ENCODE results near the gene NCOA7. TPM values are rescaled to one million over a fixed set of nuclear protein-coding genes. Genes with fewer than 3 reads are reported as not detected.

NCOA7 gene
- total RNA-seq, 1 experiment from 2014 or later: 37.3 TPM

GRCh38 chr6:125899726-125900182 lies 109.0 kb downstream of the NCOA7 start:
- ATAC-seq: no peak
- no peaks in the 10 kb centered on the region for H3K27me3 ChIP-seq (ENCODE audit: control insufficient read depth, insufficient read depth, low read length)
- no peak for TF ChIP-seq CTCF (IDR thresholded peaks at IDR 0.05)
- no peaks in the 10 kb centered on the region for H3K9me3 ChIP-seq (ENCODE audit: control insufficient read depth, insufficient read depth, low read depth, low read length)
- H3K36me3 ChIP-seq (ENCODE audit: control insufficient read depth, insufficient read depth, low read length): no peaks in the 10 kb centered on the region
- no TSS peak for BruUV-seq (replicated peaks)
- ChIA-PET CTCF (no interaction called here), POLR2A (no interaction called here)
- no peaks in the 10 kb centered on the region for H3K4me1 ChIP-seq (ENCODE audit: control insufficient read depth, insufficient read depth, low read length)
- intact Hi-C loops (cut with micrococcal nuclease; ENCODE audit: unreplicated experiment) (no loop called here), in situ Hi-C loops (cut with HindIII; ENCODE audit: low pct_unique_long_range_greater_than_20kb, low sequenced_read_pairs) (no loop called here)
- no peak overlapping the region for H3K27ac ChIP-seq (ENCODE audit: low read length)
- no peak overlapping the region for H3K4me3 ChIP-seq (ENCODE audit: low read depth in 2 of 2, low read length in 2 of 2)
- no peak for DNase-seq (ENCODE audit: low read depth, low spot score)

GRCh38 chr6:125904871-125905270 lies 114.1 kb downstream of the NCOA7 start:
- ATAC-seq: no peak
- no peak for TF ChIP-seq TCF7L2 (IDR thresholded peaks at IDR 0.05; ENCODE audit: low read depth, low read length)
- TF ChIP-seq POLR2AphosphoS5 (IDR thresholded peaks at IDR 0.05; ENCODE audit: low read depth, low read length): no peak
- TF ChIP-seq REST (IDR thresholded peaks at IDR 0.05; ENCODE audit: insufficient read depth in 1 of 2, low read depth in 2 of 2, low read length in 1 of 2): no peak
- no peak for DNase-seq (ENCODE audit: low read depth, low spot score)
- Histone ChIP-seq H3K4me1 (ENCODE audit: control insufficient read depth, insufficient read depth, low read length) (no peaks in the 10 kb centered on the region), H3K9me3 (ENCODE audit: control insufficient read depth, insufficient read depth, low read depth, low read length) (no peaks in the 10 kb centered on the region), H3K27ac (ENCODE audit: low read length) (no peak overlapping the region), H3K36me3 (ENCODE audit: control insufficient read depth, insufficient read depth, low read length) (no peaks in the 10 kb centered on the region), H3K27me3 (ENCODE audit: control insufficient read depth, insufficient read depth, low read length) (no peaks in the 10 kb centered on the region), H3K4me3 (ENCODE audit: low read depth in 2 of 2, low read length in 2 of 2) (no peak overlapping the region)
- intact Hi-C loops (cut with micrococcal nuclease; ENCODE audit: unreplicated experiment) (no loop called here), in situ Hi-C loops (cut with HindIII; ENCODE audit: low pct_unique_long_range_greater_than_20kb, low sequenced_read_pairs) (no loop called here)
- no TSS peak for BruUV-seq (replicated peaks)
- CTCF ChIA-PET: no interaction called here
- POLR2A ChIA-PET: interaction anchor here (0.6 kb wide), 1 partner anchor 81 kb away, joined by 4 read pairs; no protein-coding TSS in a partner anchor

- H3K4me3 ChIP-seq (ENCODE audit: low read depth in 2 of 2, low read length in 2 of 2): no peak overlapping the region
- no peaks in the 10 kb centered on the region for H3K27me3 ChIP-seq (ENCODE audit: control insufficient read depth, insufficient read depth, low read length)
- ChIA-PET POLR2A (no interaction called here), CTCF (interaction anchor here (0.6 kb wide), 2 partner anchors 21 to 139 kb away, joined by 3 to 5 read pairs; no protein-coding TSS in a partner anchor)
- H3K4me1 ChIP-seq (ENCODE audit: control insufficient read depth, insufficient read depth, low read length): no peaks in the 10 kb centered on the region
- in situ Hi-C loops (cut with HindIII; ENCODE audit: low pct_unique_long_range_greater_than_20kb, low sequenced_read_pairs): no loop called here
- ATAC-seq (peak; percentile 82), DNase-seq (ENCODE audit: low read depth, low spot score) (peak; percentile 38)
- TF ChIP-seq REST (IDR thresholded peaks at IDR 0.05; ENCODE audit: insufficient read depth in 1 of 2, low read depth in 2 of 2, low read length in 1 of 2) (no peak), CTCF (IDR thresholded peaks at IDR 0.05) (peak; percentile 87), SIN3A (IDR thresholded peaks at IDR 0.05; ENCODE audit: borderline replicate concordance, insufficient read depth, low read depth, low read length) (no peak)
- intact Hi-C loops (cut with micrococcal nuclease; ENCODE audit: unreplicated experiment): no loop called here
- BruUV-seq (replicated peaks): no TSS peak
- no peaks in the 10 kb centered on the region for H3K36me3 ChIP-seq (ENCODE audit: control insufficient read depth, insufficient read depth, low read length)
- H3K9me3 ChIP-seq (ENCODE audit: control insufficient read depth, insufficient read depth, low read depth, low read length): no peaks in the 10 kb centered on the region
- H3K27ac ChIP-seq (ENCODE audit: low read length): no peak overlapping the region
Measured at GRCh38 chr6:125906158-125906998, 115.6 kb downstream of the NCOA7 start.

Data from Panc1 (cell line).